HG03442 (cell line): ENCODE results near the gene DSTYK.

Source experiments
- ATAC-seq: cut with Tn5 transposase; IDR thresholded peaks from one replicate; pipeline ENCODE4 v1.9.1; 2021; ENCODE audit warnings: mild to moderate bottlenecking, moderate library complexity; ENCODE audit not compliant: unreplicated experiment

The DSTYK gene

DNA sequence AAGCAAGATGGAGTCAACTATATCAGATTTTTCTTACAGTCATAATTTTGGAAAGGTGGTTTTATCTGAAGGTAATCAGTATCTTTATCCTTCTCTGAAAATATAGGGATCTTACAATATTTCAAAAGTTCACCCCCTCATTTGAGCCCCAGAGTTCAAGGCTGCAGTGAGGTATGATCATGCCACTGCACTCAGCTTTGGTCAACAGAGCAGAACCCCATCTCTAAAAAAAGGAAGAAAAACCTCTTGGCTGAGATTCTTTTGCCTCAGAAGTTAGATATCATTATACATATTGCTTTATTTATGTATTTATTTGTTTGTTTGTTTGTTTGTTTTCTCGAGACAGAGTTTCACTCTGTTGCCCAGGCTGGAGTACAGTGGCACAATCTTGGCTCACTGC is 78.2 kb downstream of the DSTYK start:
- no peak for ATAC-seq

DNA sequence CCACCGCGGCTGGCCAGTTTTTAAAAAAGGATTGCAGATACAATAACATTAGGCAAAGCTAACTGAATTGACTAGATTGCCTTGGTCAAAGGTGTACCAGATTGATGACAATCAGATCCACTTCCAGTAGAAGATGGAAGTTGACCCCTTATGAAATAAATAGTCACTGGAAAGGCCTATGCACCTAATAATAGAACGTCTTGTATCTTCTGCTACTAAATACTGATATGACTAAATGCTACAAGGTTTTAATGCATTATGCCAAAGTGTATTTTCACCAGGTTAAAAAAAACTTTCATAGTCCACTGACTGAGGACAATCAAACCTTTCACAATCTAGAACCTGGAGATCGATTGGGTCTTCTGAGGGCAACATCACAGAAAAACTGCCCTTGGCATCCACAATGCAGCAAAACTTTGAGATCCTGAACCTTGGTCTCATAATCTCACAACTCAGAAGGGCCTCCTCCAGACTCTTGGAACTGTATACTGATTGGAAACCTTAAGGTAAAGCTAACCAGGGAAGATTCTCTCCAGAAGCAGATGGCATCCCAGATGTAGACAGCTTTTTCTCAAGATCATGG is 82.0 kb downstream of the DSTYK start:
- ATAC-seq = no peak

GRCh38 chr1:205128050-205128449 is 83.5 kb downstream of the DSTYK start:
- no peak for ATAC-seq

DNA sequence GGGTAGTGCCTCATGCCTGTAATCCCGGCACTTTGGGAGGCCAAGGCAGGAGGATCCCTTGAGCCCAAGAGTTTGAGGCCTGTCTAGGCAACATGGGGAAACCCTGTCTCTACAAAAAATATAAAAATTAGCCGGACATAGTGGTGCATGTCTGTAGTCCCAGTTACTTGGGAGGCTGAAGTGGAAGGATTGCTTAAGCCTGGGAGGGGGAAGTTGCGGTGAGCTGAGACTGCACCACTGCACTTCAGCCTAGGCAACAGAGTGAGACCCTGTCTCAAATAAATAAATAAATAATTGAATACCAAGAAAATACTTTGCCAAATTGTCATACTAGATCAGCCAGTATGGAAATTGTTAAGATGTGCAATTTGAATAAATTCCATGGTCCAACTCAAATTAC is 83.9 kb downstream of the DSTYK start:
- ATAC-seq = no peak

GRCh38 chr1:205124726-205125125 is 86.8 kb downstream of the DSTYK start:
- ATAC-seq = no peak

GRCh38 chr1:205122489-205122882 is 89.0 kb downstream of the DSTYK start:
- ATAC-seq = no peak

DNA sequence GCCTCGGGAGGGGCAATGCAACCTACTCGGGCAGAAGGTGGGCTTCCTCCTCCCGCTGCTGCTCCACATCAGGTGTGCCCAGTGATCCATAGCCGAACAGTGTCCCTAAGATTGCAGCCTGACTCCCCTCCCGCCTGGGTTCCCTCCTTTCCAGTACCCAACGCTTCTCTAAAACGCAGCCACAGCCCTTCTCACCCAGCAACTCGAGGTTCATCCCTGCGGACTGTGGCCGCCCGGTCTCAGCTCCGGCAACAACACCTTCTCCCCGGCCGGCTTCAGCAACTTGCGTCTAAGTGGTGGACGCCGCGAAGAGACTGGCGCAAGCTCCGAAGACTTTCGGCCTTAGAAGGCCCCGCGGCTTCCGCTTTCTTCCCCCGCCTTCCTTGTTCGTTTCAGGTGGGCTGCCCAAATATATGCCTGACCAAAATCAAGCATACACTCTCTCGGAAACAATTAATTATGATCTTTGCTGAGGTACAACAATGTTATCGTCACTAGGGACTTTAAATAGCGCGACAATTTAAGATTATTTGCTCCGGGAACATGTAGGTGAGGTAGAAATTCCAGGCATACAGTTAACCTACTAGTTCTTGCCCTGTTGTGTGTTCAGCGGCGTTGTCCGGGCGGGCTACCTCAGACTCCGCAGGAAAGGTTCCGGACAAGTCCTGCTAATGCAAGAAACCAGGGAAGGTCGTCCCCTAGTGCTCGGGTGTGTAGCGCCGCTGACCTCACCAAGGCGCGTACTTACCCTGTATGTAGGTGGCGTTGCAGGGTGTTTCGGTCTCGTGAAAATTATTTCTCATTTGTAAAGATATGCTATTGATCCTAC is 89.6 kb downstream of the DSTYK start, which contains the start of gene RBBP5:
Gene RBBP5, minus strand, starts transcription at position 319 of the 829 bp plus-strand sequence. Its CDS starts 105 bp downstream, at position 214.
- peak; percentile 87 for ATAC-seq

GRCh38 chr1:205118752-205119151 is 92.8 kb downstream of the DSTYK start:
- ATAC-seq = no peak

- no peak for ATAC-seq
These were observed 100.1 kb downstream of the DSTYK start for GRCh38 chr1:205111354-205111753.

DNA sequence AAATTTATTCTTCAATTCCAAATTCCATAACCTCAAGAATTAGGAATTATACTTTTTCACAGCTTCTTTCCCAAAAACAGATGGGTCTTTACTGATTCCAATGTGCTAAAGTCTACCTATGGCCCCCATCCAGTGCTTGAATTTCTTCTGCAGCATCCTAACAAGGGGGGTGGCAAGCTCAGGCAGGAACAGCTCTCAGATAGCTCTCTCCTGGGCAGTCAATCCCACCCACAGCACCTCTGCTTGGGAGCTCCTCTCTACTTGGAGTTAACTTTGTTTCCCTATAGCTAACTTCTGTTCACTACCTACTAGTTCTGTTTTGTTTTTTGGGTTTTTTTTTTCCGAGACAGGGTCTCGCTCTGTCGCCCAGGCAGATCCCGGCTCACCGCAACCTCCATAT is 101.8 kb downstream of the DSTYK start:
- no peak for ATAC-seq

GRCh38 chr1:205109269-205109668 is 102.2 kb downstream of the DSTYK start:
- ATAC-seq = no peak

DNA sequence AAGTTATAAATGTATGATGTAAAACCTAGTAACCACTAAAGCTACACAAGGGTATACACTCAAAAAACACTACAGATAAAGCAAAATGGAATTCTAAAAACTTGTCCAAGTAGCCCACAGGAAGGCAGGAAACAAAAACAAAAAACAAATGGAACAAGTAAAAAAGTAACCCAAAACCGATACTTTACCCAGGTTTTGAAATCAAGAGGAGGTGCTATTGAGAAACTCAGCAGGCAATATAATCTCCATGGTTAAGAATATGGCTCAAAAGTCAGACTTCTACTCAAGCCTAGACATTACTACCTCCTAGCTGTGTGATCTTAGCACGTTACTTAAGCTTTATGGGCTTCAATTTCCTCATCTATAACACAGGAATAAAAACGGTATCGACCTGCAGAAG is 103.0 kb downstream of the DSTYK start:
- ATAC-seq = no peak

DNA sequence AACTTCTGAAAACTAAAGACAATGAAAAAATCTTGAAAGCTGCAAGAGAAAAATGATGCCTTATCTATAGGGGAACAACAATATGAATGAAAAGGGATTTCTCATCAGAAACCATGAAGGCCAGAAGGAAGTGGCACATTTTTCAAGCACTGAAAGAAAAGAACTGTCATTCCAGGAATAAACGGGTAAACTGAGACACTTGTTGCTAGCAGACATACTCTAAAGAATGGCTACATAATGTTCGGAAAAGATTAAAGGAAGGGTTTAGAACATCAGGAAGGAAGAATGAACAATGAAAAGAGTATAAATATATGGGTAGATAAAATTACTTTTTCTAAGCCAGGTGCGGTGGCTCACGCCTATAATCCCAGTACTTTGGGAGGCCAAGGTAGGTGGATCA is 104.2 kb downstream of the DSTYK start:
- no peak for ATAC-seq

DNA sequence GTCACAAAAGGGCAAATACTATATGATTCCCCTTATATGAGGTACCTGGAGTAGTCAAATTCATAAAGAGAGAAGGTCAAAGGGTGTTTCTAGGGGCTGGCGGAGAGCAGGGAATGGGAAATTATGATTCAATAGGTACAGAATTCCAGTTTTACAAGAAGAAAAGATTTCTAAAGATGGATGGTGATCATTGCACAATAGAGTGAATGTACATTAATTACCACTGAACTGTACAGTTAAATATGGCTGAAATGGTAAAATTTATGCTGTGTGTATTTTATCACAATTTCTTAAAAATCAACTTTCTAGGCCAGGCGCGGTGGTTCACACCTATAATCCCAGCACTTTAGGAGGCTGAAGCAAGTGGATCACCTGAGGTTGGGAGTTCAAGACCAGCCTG is 109.1 kb downstream of the DSTYK start:
- no peak for ATAC-seq

- ATAC-seq = no peak
These were observed 113.3 kb downstream of the DSTYK start for GRCh38 chr1:205098242-205098641.

GRCh38 chr1:205095422-205095821 is 116.1 kb downstream of the DSTYK start:
- no peak for ATAC-seq
